ENCODE results near the gene FAM83D.
"Not testable (repeated sequence)": the region's sequence is repeated elsewhere in the genome, so short reads cannot be mapped to it uniquely, and the experiment has no call there.

FAM83D gene

GRCh38 chr20:38963745-38964144 is 37.5 kb downstream of the FAM83D start:
- DNase-seq (ENCODE audit: low read depth in 2 of 2): no peak

GRCh38 chr20:38965264-38965663 is 39.0 kb downstream of the FAM83D start:
- DNase-seq (ENCODE audit: low read depth in 2 of 2): no peak

- DNase-seq (ENCODE audit: low read depth in 2 of 2): no peak
These were observed 41.9 kb downstream of the FAM83D start for GRCh38 chr20:38968090-38968489.

- no peak for DNase-seq (ENCODE audit: low read depth in 2 of 2)
These were observed 43.5 kb downstream of the FAM83D start for GRCh38 chr20:38969708-38970107.

- no peak for DNase-seq (ENCODE audit: low read depth in 2 of 2)
These were observed 44.1 kb downstream of the FAM83D start for GRCh38 chr20:38970302-38970701.

GRCh38 chr20:38973107-38973506 is 46.9 kb downstream of the FAM83D start:
- DNase-seq (ENCODE audit: low read depth in 2 of 2): no peak

GRCh38 chr20:38973645-38974044 is 47.4 kb downstream of the FAM83D start:
- no peak for DNase-seq (ENCODE audit: low read depth in 2 of 2)

GRCh38 chr20:38975539-38976120 is 49.4 kb downstream of the FAM83D start:
- no peak for DNase-seq (ENCODE audit: low read depth in 2 of 2)

- no peak for DNase-seq (ENCODE audit: low read depth in 2 of 2)
These were observed 53.2 kb downstream of the FAM83D start for GRCh38 chr20:38979434-38979833.

- DNase-seq (ENCODE audit: low read depth in 2 of 2): no peak
These were observed 53.6 kb downstream of the FAM83D start for GRCh38 chr20:38979842-38980241.

- DNase-seq (ENCODE audit: low read depth in 2 of 2): no peak
These were observed 56.1 kb downstream of the FAM83D start for GRCh38 chr20:38982291-38982690.

GRCh38 chr20:38985060-38985459 is 58.8 kb downstream of the FAM83D start:
- no peak for DNase-seq (ENCODE audit: low read depth in 2 of 2)

GRCh38 chr20:38985603-38986170 is 59.5 kb downstream of the FAM83D start:
- no peak for DNase-seq (ENCODE audit: low read depth in 2 of 2)

- DNase-seq (ENCODE audit: low read depth in 2 of 2): no peak
These were observed 60.4 kb downstream of the FAM83D start for GRCh38 chr20:38986663-38987062.

- no peak for DNase-seq (ENCODE audit: low read depth in 2 of 2)
These were observed 61.6 kb downstream of the FAM83D start for GRCh38 chr20:38987777-38988176.

- DNase-seq (ENCODE audit: low read depth in 2 of 2): no peak
These were observed 64.5 kb downstream of the FAM83D start for GRCh38 chr20:38990728-38991127.

GRCh38 chr20:38991814-38992704 is 65.8 kb downstream of the FAM83D start:
- DNase-seq (ENCODE audit: low read depth in 2 of 2): no peak

GRCh38 chr20:38995536-38996044 is 69.4 kb downstream of the FAM83D start:
- DNase-seq (ENCODE audit: low read depth in 2 of 2): no peak

- DNase-seq (ENCODE audit: low read depth in 2 of 2): not testable (repeated sequence)
These were observed 70.6 kb downstream of the FAM83D start for GRCh38 chr20:38996866-38997265.

- peak; percentile 74 to 78 for DNase-seq (ENCODE audit: low read depth in 2 of 2)
These were observed 71.4 kb downstream of the FAM83D start for GRCh38 chr20:38997622-38998021.

GRCh38 chr20:38999217-38999616 is 73.0 kb downstream of the FAM83D start:
- no peak for DNase-seq (ENCODE audit: low read depth in 2 of 2)
